SIG-M5 treated with dmso at 0.1 percent for 504 hours (cell line): ENCODE data around the gene DIP2B.

Source experiments
- DNase-seq: peaks from one replicate; lab custom pipeline; 2025; ENCODE audit not compliant: unreplicated experiment; lab: John Stamatoyannopoulos, UW

Gene DIP2B

DNA sequence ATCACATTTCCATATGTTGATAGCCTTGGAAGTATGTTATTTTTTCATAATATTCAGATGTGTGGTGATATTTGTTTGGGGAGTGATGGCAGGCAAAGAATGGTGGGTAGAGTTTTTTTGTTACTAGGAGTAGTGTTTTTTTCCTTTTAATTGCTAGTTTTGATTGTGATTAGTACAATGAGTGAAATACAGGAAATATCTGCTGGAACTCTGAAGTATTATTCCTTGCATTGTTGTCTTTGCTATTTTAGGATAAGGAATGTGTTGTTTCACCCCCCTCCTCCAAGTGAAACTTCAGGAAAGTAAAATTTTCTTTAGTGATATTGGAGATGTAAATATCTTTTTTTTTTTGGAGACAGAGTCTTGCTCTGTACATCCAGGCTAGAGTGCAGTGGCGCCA lies 105.4 kb downstream of the DIP2B start:
- no peak for DNase-seq

DNA sequence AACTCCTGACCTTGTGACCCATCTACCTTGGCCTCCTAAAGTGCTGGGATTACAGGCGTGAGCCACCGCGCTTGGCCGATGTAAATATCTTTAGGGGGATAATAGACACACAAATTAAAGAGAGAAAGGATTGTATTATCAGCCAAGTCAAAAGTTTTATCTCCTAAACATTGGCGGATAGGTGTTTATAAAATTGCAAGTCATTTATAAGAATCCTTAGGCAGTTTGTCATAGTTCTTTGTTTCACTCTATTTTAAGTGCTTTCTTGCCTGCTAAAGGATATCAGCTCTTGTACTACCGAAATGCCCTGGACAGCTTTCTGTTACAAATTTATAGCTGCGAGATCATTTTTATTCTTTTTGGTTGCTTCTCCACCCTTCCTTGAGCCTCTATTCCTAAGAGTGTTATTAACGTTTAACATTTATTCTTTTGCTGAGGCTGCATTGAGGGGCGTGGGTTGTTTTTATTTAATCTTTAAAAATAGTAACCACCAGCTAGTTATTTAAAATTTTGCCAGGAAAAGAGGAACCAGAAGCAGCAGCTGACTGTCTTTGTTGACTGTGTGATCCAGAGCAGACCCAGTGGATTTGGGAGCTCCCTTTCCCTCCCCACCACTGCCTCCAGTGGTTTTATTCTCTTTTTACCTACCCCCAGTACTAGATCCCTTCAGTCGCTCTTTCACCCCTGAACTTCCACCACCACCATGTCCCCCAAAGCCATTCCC lies 106.4 kb downstream of the DIP2B start:
- no peak for DNase-seq

DNA sequence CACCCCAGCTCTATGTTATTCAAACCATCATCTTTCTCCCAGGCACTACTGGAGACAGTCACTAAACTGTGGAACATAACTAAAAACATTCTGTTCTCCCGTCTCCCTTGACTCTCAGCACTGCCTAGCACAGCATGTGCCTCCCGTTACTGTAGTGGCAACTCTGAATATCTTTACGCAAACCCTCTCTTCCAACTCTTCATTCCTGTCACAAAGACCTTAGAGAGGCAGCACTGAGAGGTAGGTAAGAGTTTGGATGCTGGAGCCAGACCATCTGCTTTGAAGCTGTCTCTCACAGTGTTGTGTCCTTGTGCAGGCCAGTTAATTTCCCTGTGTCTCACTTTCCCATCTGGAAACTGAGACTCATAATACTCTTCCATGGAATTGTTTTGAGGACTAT lies 108.1 kb downstream of the DIP2B start:
- no peak for DNase-seq

DNA sequence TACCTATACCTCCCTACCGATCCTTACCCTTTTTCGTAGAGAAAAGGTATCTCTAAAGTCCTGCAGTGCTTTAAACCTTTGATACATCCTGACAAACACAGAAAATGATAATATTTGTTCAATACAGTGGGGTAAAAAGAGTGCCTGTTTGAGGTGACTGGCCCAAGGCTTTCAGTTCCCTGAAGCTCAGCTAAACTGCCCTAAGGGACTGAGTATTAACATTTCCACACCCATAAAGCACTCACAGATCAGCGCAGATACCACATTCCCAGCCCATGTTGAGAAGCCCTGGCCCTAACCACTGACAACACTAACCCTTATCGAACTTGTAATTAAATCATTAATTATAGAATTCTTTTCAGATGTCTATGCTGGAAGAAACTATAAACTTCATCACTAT lies 108.7 kb downstream of the DIP2B start:
- no peak for DNase-seq

DNA sequence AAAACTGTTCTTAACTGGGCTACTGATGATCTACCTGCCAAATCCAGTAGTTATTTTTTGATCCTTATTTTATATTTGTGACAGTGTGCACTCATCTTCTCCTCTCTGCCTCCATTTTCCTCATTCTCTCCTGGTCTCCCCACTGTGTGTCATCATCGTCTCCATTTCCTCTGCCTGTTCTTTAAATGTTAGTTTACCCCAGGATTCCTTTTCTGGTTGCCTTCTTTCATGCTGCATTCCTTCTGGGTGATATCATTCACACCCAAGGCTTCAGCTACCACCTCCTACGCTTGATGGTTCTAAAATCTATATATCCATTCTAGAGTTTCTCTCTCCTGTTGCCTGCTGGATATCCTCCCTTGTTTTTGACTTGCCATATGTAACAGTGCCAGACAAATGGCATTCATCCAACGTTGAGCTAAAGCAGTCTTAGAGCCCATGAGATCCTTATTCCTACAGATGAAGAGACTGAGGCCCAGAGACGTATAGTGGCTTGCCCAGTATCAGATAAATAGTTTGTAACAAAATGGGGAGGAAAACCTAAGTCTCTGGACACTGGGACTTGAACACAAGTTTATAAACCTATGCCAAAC lies 109.5 kb downstream of the DIP2B start:
- no peak for DNase-seq

DNA sequence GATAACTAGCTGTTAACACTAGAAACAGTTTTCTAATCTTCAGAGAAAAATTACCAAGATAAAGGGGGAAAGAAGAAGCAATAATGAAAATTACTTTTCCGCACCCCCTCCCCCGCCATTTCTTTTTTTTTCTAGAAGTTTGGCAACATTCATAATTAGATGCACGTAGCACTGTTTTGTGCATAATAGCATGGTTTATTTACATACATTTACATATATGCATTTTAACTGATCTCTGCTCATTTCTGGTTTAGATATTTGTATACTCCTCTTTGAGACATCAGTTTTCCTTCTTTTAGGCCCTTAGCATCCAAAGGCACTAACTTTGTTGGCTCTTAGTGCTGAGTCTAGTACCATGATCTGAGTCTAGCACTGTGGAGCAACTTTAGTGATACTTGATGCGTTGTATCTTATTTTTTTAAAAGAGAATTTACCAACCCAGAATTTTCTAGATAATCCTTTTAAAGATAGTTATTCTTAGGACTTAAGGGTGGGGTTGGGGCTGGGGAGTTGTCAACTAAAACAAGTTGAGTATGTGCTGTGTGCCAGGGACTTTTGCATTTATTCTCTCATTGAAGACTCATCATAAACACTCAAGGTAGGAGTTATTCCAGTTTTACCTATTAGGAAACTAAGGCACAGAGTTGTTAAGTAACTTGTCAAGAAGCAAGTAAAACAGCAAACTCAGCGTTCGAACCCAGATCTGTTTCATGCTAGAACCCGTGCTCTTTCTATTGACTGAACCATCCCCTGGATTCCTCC lies 110.5 kb downstream of the DIP2B start:
- DNase-seq: no peak

DNA sequence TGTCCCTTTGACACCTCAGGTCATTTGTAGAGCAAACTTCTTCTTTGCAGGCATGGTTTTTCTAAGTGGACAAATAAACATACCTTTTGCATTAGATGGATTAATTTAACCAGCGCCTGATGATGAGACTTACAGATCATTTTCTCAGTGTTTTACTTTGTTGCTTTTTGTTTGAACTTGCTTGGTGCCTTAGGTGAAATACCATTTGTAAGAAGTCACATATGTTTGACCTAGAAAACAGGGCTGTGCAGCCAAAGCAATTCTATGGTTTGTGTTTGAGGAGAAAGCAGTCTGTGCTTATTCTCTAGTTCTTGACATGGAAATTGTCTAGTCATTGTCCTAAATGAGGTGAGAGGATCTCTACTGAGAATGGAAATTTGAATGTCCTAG lies 111.1 kb downstream of the DIP2B start:
- peak; percentile 49 for DNase-seq

DNA sequence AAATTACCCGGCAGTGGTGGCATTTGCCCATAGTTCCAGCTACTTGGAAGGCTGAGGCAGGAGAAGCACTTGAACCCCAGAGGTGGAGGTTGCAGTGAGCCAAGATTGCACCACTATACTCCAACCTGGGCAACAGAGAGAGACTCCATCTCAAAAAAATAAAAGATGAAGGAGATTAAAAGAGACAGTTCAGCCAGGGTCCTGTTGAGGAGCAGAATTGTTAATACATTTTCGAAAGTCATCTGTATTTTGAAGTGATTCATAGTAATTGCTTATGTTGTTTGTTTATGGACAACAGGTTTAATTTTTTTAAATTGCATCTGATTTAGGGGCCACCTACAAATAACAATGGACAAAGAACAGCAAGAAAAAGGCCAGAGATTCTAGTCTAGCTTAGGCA lies 112.9 kb downstream of the DIP2B start:
- DNase-seq: no peak

DNA sequence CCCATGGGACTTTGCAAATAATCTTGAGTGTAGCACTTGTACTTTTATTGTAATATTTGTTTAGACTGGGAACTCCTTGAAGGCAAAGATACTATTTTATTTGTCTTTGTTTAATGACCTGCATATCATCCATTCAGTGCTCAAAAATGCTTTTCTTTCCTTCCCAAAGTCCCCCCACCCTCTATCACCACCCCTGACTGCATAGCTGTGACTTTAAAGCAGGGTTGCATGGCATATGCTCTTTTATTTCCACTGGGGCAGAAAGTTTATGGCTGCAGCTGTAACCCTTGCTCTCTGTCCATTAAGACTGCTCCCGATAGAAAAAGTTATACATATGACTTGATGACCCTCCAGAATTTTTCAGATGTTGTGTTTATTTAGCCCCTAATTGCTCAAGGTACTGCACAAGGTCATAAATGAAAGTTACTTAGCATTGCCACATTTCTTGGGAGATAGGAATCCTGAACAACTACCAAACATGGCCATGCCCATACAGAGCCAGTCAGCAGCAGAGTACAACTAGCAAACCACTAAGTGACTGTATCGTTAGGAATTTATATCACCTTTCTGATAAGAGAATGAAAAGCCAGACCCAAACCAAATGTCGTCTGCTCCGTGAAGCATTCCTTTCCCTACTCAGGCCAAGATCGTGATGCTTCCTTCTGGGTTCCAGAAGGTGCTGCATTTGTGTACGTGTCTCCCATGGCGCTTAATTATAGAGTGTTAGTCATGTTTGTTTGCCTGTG lies 114.3 kb downstream of the DIP2B start:
- no peak for DNase-seq

DNA sequence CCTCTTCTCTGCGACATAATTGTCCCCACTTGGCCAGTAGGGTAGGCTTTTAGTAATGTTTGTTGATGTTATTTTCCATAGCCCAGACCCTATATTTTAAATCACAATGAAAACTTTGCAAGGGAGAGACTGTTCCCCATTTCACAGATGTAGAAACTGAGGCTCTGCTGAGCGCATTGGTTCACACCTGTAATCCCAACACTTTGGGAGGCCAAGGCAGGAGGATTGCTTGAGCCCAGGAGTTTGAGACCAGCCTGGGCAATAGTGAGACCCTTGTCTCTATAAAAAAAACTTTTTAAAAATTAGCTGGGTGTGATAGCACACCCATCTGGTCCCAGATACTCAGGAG lies 114.8 kb downstream of the DIP2B start:
- no peak for DNase-seq

DNA sequence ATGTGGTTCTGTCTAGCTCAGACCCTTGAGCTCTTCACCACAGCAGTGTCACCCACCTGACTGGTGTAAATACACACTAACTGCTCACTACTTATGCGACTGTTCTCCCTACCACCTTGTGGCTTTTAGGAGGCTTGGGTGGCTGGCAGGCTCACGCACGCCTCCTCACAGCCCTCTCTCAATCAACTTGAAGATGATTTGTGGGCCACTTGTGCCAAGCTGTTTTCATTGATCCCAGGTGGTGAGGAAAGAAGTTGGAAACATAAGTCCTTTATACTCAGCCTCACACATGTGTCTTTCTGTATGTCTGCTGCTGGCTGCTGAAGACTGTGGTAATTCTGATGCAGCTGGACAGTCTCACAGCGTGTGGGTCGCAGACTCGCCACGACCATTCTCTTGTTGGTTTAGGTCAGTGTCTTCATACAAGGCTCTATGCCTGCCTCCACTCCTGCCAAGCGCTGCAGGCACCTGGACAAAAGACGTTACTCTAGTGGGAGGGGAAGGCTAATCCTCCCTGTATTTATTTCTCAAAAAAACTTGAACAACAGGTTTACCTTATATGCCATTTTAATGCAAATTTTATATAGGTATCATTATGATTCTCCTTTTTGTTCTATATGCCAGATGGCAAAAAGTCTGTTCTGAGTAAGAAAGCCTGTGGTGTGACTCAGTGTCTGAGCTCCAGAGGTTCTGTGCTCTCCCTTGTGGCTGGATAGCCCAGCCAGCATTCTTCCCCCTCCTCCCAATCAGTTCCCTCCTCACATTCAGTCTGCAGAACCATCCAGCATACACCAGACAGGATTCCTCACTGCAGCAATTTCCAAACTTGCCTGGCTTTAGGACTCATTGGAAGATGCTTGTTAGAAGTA lies 115.6 kb downstream of the DIP2B start:
- peak; percentile 23 for DNase-seq

DNA sequence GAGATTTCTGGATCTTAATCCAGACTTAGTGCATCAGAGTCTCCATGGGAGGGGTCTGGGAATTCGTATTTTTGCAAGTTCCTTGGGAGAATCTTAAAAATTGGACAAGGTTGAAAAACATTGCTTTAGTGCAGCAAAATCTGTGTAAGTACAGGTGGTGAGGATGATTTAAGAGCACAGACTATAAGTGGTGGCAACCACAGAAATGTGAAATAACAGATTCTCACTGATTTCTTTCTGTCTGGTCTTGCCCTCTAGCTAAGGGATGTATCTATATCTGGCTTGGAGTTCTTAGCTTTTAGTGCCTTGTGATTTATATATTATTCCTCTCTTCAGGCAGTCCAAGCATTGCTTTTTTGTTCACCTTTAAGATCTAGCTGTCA lies 116.2 kb downstream of the DIP2B start:
- no peak for DNase-seq

DNA sequence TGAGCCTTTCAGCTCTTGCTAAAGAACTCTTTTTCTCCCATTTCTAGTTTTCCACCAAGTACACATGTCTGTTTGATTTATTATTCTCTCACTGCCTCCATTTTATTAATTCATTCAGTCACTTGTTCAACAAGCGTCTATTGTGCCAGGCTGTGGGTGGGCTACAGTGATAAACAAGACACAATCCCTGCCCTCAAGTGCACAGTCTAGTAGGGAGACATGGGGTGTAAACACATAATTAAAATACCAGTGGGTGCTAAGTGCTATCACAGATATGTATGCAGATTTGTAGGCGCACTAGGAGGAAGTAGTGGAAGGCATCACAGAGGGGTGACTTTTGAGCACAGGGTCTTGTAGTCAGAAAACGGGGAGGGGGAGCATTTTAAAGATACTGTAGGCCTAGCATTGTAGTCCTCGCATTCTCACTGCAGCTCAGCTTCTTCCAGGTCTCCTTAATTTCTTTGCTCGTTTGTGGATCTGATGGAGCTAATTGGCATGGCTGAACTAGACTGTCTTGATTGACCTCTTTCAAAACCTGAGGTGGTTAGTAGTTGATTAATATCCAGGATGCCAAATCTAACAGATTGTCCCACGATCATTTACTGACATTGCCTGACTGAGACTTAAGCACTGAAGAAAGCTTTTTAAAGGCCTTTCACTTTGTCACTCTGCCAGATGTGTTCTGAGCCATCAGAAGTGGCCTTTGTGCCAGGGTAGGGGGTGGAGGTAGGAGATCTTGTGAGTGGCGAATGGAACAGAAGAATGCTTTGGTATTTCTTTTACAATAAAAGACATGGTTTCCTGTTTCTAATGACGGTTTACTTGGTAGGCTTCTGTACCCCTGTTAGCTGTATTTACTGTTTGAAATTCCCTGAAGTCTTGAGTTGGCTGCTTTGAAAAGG lies 116.9 kb downstream of the DIP2B start:
- no peak for DNase-seq

DNA sequence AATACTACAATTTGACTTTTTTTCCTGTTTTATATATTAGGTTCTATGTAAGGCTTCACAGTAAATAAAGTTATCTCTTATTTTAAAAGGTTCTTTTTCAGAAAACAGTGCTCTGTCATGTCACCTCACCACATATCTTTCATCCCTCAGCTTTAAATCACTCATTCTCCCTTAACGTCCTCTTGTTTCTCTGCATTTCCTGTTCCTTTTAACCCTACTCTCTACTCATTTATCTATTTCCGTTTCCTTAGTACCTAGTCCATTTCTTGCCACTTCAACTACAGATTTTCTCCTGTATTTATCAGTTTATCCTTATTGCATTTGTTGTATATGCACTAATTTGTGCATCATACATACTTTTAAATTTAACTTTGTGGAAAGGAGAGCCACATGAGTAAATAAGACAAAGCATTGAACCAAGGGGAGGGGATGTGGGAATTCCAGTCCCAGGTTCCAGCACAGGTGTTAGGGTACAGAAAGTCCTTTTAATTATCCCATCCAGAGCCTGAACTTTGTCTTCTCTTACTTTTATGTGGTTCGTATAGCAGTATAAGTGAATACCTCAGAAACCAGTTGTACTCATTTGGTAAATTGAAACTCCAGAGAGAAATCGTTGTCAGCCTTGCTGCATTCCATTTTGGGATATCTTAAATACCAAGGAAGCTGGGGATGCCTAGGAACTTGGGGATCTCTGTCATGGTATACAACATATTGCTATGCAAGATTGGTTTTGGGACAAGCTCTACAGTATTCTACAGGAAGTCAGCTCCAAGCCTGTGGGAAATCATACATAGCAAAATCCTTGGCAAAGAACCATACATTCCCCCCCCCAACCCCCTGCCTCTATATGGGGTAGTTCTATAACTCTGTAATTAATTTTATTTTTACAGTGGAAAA lies 120.5 kb downstream of the DIP2B start:
- no peak for DNase-seq

DNA sequence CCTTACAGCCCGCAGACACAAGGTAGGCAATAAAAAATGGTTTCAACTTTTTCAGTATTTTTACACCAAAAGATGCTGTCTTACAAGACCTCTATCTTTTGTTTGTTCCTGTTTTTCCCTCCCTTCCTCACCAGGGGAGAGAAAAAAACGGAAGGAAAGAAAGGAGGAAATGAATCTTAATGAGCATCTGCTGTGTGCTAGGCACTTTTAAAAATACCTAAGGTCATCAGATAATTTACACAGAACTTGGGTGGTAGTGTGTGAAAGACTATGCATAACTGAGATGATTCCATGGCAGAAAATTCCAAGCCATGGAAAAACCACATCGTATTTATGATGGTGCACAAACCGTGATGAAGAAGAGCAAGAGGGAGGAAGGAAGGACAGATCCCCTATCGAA lies 121.2 kb downstream of the DIP2B start:
- peak; percentile 88 for DNase-seq

DNA sequence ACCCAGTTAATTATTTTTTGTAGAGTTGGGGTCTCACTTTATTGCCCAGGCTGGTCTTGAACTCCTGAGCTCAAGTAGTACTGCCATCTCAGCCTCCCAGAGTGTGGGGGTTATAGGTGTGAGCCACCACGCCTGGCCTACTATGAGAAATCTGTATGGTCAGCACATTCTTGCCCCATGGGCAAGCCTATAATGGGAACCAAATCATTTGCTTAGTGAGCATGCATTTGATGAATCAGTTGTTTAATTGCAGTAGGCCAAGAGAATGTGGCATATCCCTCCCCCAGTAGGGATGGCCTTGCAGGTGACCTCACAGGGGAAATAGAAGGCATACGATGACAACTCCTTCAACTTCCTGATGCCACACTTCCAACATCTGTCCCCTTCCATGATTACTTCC lies 122.7 kb downstream of the DIP2B start:
- no peak for DNase-seq

DNA sequence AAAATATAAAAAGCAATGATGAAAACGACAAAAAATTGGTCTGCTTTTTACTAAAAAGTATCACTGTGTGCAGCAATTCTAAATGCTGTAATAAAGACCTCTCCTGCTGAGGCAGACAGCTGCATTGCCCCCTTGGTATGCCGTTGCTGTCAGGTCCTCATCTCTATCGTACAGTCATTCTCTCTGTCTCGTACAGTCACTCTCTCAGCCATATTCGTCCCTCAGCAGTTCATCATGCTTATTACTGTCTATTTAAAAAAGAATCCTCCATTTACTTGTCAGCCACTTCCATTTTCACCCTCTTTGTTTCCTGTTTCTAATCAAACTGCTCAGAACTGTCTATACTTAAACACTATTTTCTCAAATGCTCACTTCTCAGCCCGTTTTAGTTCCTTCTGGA lies 123.6 kb downstream of the DIP2B start:
- DNase-seq: no peak

DNA sequence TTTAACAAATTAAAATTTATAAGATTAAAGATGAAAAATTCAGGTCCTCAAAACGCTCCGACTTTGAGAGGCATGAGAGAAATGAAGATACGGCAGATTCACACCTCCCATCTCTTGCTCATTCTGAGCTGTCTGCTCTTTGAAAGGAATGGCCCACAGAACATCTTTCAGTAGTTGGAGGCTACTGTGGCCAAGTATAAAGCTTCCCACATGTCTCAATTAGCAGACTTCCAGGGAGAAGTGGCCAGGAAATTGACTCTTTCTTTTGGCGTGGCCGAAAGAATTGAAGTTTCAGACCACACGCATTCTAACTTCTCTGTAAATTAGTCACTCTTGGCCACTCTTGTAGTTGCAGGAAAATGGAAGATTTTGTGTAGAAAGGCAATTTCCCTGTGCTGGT lies 129.2 kb downstream of the DIP2B start:
- no peak for DNase-seq

DNA sequence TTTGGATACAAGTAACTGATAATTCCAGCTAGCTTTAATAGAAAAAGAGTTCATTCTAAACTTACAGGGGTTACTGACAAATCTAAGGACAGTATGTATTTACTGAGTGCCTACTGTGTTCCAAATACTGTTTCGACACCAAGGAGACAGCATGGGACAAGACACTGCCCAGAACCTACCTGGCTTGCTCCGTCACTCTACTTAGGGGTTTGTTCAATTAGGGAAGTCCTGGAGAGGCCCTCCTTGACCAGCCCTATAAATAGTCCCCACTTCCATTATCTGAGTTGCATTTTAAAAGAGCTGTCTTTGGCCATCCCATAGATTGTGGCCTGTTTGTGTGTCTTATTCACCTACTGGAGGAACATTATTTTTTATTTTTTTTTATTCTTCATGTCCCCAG lies 129.6 kb downstream of the DIP2B start:
- DNase-seq: no peak
